Fibroblast of lung (primary cell): ENCODE data around the gene NTRK2.

ENCODE experiments used
- CTCF ChIP-seq, 2 donors: IDR thresholded peaks in 1 of 2; conservative IDR thresholded peaks in 1 of 2; 1 replicate in 1 of 2; 2 replicates in 1 of 2; pipeline ENCODE4 v1.5.1; 2011 to 2012; ENCODE audit warnings: low read length in 2 of 2, control low read depth in 1 of 2, inconsistent platforms in 1 of 2, low read depth in 1 of 2, mild to moderate bottlenecking in 1 of 2
- EZH2 ChIP-seq: IDR thresholded peaks from 2 replicates; pipeline ENCODE4 v1.5.1; 2012; ENCODE audit warnings: low read length, control low read depth, mild to moderate bottlenecking; ENCODE audit errors: missing control alignments

DNA sequence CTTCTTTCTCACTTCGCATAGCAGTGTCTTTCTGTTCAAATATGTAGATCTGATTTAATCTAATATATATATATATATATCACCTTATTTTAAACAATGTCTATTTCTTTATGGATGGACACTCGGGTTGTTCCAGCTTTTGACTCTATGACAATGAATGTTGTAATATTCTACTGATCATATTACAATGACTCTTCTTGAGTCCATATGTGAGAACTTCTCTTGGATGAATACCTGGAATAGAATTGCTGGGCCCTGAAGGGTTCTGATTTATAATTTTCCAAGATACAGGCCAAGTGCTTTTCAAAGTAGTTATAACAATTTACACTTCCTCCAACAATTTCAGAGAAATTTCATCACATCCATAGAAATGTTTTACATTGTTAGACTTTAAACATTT lies 28.8 kb downstream of the NTRK2 start:
- TF ChIP-seq CTCF (conservative IDR thresholded peaks at IDR 0.05 in 1 of 2, IDR thresholded peaks at IDR 0.05 in 1 of 2; ENCODE audit: low read depth in 1 of 2, low read length in 2 of 2) (no peak), EZH2 (no peak)
